Central memory CD4-positive, alpha-beta T cell (primary cell): Measurements from ENCODE around the gene COL6A1.
"Not testable (repeated sequence)": the region's sequence is repeated elsewhere in the genome, so short reads cannot be mapped to it uniquely, and the experiment has no call there.

Source experiments
- DNase-seq: peaks from one replicate; pipeline ENCODE4 v3.0.0; 2022

Gene COL6A1

GRCh38 chr21:46029186-46029924, 47.8 kb downstream of the COL6A1 start:
- no peak for DNase-seq

- DNase-seq, result no peak
Measured at GRCh38 chr21:46031484-46031883, 49.9 kb downstream of the COL6A1 start.

GRCh38 chr21:46032100-46032499, 50.5 kb downstream of the COL6A1 start:
- no peak for DNase-seq

- DNase-seq, result no peak
Measured at GRCh38 chr21:46033410-46034400, 52.1 kb downstream of the COL6A1 start.

GRCh38 chr21:46035809-46036695, 54.5 kb downstream of the COL6A1 start:
- no peak for DNase-seq

- DNase-seq, result no peak
Measured at GRCh38 chr21:46036696-46037330, 55.2 kb downstream of the COL6A1 start.

- no peak for DNase-seq
Measured at GRCh38 chr21:46037331-46038325, 56.1 kb downstream of the COL6A1 start.

GRCh38 chr21:46038341-46038829, 56.8 kb downstream of the COL6A1 start:
- no peak for DNase-seq

GRCh38 chr21:46038871-46039397, 57.4 kb downstream of the COL6A1 start:
- no peak for DNase-seq

GRCh38 chr21:46039891-46040660, 58.5 kb downstream of the COL6A1 start:
- no peak for DNase-seq

GRCh38 chr21:46040707-46041106, 59.1 kb downstream of the COL6A1 start:
- DNase-seq, result no peak

- DNase-seq, result no peak
Measured at GRCh38 chr21:46041183-46041582, 59.6 kb downstream of the COL6A1 start.

- no peak for DNase-seq
Measured at GRCh38 chr21:46045154-46045553, 63.6 kb downstream of the COL6A1 start.

- DNase-seq, result no peak
Measured at GRCh38 chr21:46046471-46046870, 64.9 kb downstream of the COL6A1 start.

- DNase-seq, result not testable (repeated sequence)
Measured at GRCh38 chr21:46046906-46047305, 65.3 kb downstream of the COL6A1 start.

- no peak for DNase-seq
Measured at GRCh38 chr21:46048926-46049889, 67.6 kb downstream of the COL6A1 start.

- DNase-seq, result no peak
Measured at GRCh38 chr21:46049890-46050667, 68.5 kb downstream of the COL6A1 start.
